ENCODE results near the gene FRMPD3.

FRMPD3 gene

GRCh38 chrX:107451731-107452130 lies 2.3 kb downstream of the FRMPD3 start:
- Histone ChIP-seq H2BK5ac (ENCODE audit: low read depth, low read length, poor library complexity) (no peak overlapping the region), H3K36me3 (ENCODE audit: control insufficient read depth in 1 of 2, insufficient read depth in 2 of 2, low read length in 2 of 2) (no peaks in the 10 kb centered on the region), H3K27ac (ENCODE audit: low read depth, low read length) (no peak overlapping the region), H3K4ac (ENCODE audit: low read depth, low read length) (no peak overlapping the region), H3K14ac (ENCODE audit: low read length) (no peak overlapping the region), H3K23ac (ENCODE audit: low read length) (no peak overlapping the region), H3K79me2 (ENCODE audit: control insufficient read depth, insufficient read depth, low read length, poor library complexity) (no peaks in the 10 kb centered on the region), H3K27me3 (ENCODE audit: insufficient read depth, low read length) (peaks cover 26% of the 10 kb centered on the region), H4K91ac (ENCODE audit: low read depth, low read length) (no peak overlapping the region), H3K9ac (ENCODE audit: low read length) (no peak overlapping the region), H3K9me3 (ENCODE audit: insufficient read depth, low read depth, low read length) (no peaks in the 10 kb centered on the region), H3K4me1 (ENCODE audit: control insufficient read depth in 1 of 2, insufficient read depth in 2 of 2, low read length in 2 of 2) (peaks cover 0 to 4% of the 10 kb centered on the region in 2 experiments), H2AFZ (ENCODE audit: insufficient read depth, low read length, poor library complexity) (no peak overlapping the region), H2AK5ac (ENCODE audit: low read length) (no peak overlapping the region), H3K79me1 (ENCODE audit: low read length) (no peaks in the 10 kb centered on the region), H3K4me3 (ENCODE audit: low read depth, low read length) (no peak overlapping the region), H3K18ac (ENCODE audit: low read length) (no peak overlapping the region), H4K12ac (ENCODE audit: low read depth, low read length) (no peak overlapping the region), H2BK120ac (ENCODE audit: insufficient read depth, low read length, poor library complexity) (no peak overlapping the region), H3K4me2 (ENCODE audit: low read length) (no peak overlapping the region), H2BK12ac (ENCODE audit: low read length) (no peak overlapping the region), H4K8ac (ENCODE audit: low read depth, low read length) (no peak overlapping the region)
- no CpG with 5 or more reads among the region's 11 CpGs for WGBS (ENCODE audit: extremely low coverage, insufficient coverage, insufficient read length)
- no peak for DNase-seq

GRCh38 chrX:107452581-107452980 lies 3.1 kb downstream of the FRMPD3 start:
- peaks cover 0 to 4% of the 10 kb centered on the region in 2 experiments for H3K4me1 ChIP-seq (ENCODE audit: control insufficient read depth in 1 of 2, insufficient read depth in 2 of 2, low read length in 2 of 2)
- no peak overlapping the region for H3K14ac ChIP-seq (ENCODE audit: low read length)
- H3K79me1 ChIP-seq (ENCODE audit: low read length) = no peaks in the 10 kb centered on the region
- H3K23ac ChIP-seq (ENCODE audit: low read length) = no peak overlapping the region
- no peak overlapping the region for H2AK5ac ChIP-seq (ENCODE audit: low read length)
- no peak overlapping the region for H4K12ac ChIP-seq (ENCODE audit: low read depth, low read length)
- no peaks in the 10 kb centered on the region for H3K9me3 ChIP-seq (ENCODE audit: insufficient read depth, low read depth, low read length)
- H3K36me3 ChIP-seq (ENCODE audit: control insufficient read depth in 1 of 2, insufficient read depth in 2 of 2, low read length in 2 of 2) = no peaks in the 10 kb centered on the region
- no peak overlapping the region for H3K18ac ChIP-seq (ENCODE audit: low read length)
- H4K8ac ChIP-seq (ENCODE audit: low read depth, low read length) = no peak overlapping the region
- no peak overlapping the region for H3K27ac ChIP-seq (ENCODE audit: low read depth, low read length)
- no peak overlapping the region for H3K4me2 ChIP-seq (ENCODE audit: low read length)
- H3K9ac ChIP-seq (ENCODE audit: low read length) = no peak overlapping the region
- no peak overlapping the region for H4K91ac ChIP-seq (ENCODE audit: low read depth, low read length)
- H2BK120ac ChIP-seq (ENCODE audit: insufficient read depth, low read length, poor library complexity) = no peak overlapping the region
- no CpG with 5 or more reads among the region's 6 CpGs for whole genome bisulfite sequencing (ENCODE audit: extremely low coverage, insufficient coverage, insufficient read length)
- no peak for DNase-seq
- H3K4me3 ChIP-seq (ENCODE audit: low read depth, low read length) = no peak overlapping the region
- H3K27me3 ChIP-seq (ENCODE audit: insufficient read depth, low read length) = peaks cover 26% of the 10 kb centered on the region
- no peak overlapping the region for H2AFZ ChIP-seq (ENCODE audit: insufficient read depth, low read length, poor library complexity)
- H3K4ac ChIP-seq (ENCODE audit: low read depth, low read length) = no peak overlapping the region
- no peak overlapping the region for H2BK5ac ChIP-seq (ENCODE audit: low read depth, low read length, poor library complexity)
- no peaks in the 10 kb centered on the region for H3K79me2 ChIP-seq (ENCODE audit: control insufficient read depth, insufficient read depth, low read length, poor library complexity)
- no peak overlapping the region for H2BK12ac ChIP-seq (ENCODE audit: low read length)

- Histone ChIP-seq H3K4me2 (ENCODE audit: low read length) (no peak overlapping the region), H4K8ac (ENCODE audit: low read depth, low read length) (no peak overlapping the region), H3K9ac (ENCODE audit: low read length) (no peak overlapping the region), H3K27me3 (ENCODE audit: insufficient read depth, low read length) (peaks cover 18% of the 10 kb centered on the region), H3K36me3 (ENCODE audit: control insufficient read depth in 1 of 2, insufficient read depth in 2 of 2, low read length in 2 of 2) (no peaks in the 10 kb centered on the region), H2AFZ (ENCODE audit: insufficient read depth, low read length, poor library complexity) (no peak overlapping the region), H4K12ac (ENCODE audit: low read depth, low read length) (no peak overlapping the region), H3K18ac (ENCODE audit: low read length) (no peak overlapping the region), H4K91ac (ENCODE audit: low read depth, low read length) (no peak overlapping the region), H3K14ac (ENCODE audit: low read length) (no peak overlapping the region), H2BK120ac (ENCODE audit: insufficient read depth, low read length, poor library complexity) (no peak overlapping the region), H3K23ac (ENCODE audit: low read length) (no peak overlapping the region), H3K79me1 (ENCODE audit: low read length) (no peaks in the 10 kb centered on the region), H3K9me3 (ENCODE audit: insufficient read depth, low read depth, low read length) (no peaks in the 10 kb centered on the region), H2BK5ac (ENCODE audit: low read depth, low read length, poor library complexity) (no peak overlapping the region), H2AK5ac (ENCODE audit: low read length) (no peak overlapping the region), H3K27ac (ENCODE audit: low read depth, low read length) (no peak overlapping the region), H3K79me2 (ENCODE audit: control insufficient read depth, insufficient read depth, low read length, poor library complexity) (no peaks in the 10 kb centered on the region), H3K4ac (ENCODE audit: low read depth, low read length) (no peak overlapping the region), H3K4me3 (ENCODE audit: low read depth, low read length) (no peak overlapping the region), H3K4me1 (ENCODE audit: control insufficient read depth in 1 of 2, insufficient read depth in 2 of 2, low read length in 2 of 2) (peaks cover 0 to 4% of the 10 kb centered on the region in 2 experiments), H2BK12ac (ENCODE audit: low read length) (no peak overlapping the region)
- DNase-seq = peak in 1 of 2 donors; percentile 17
Observed at GRCh38 chrX:107454302-107454701, 4.8 kb downstream of the FRMPD3 start.

GRCh38 chrX:107457289-107457688 lies 7.8 kb downstream of the FRMPD3 start:
- H2BK120ac ChIP-seq (ENCODE audit: insufficient read depth, low read length, poor library complexity) = no peak overlapping the region
- no peak overlapping the region for H3K4ac ChIP-seq (ENCODE audit: low read depth, low read length)
- no peaks in the 10 kb centered on the region for H3K27me3 ChIP-seq (ENCODE audit: insufficient read depth, low read length)
- DNase-seq = no peak
- H2BK12ac ChIP-seq (ENCODE audit: low read length) = no peak overlapping the region
- H3K79me2 ChIP-seq (ENCODE audit: control insufficient read depth, insufficient read depth, low read length, poor library complexity) = no peaks in the 10 kb centered on the region
- no peak overlapping the region for H3K4me2 ChIP-seq (ENCODE audit: low read length)
- H4K91ac ChIP-seq (ENCODE audit: low read depth, low read length) = no peak overlapping the region
- no peak overlapping the region for H3K14ac ChIP-seq (ENCODE audit: low read length)
- no peaks in the 10 kb centered on the region for H3K9me3 ChIP-seq (ENCODE audit: insufficient read depth, low read depth, low read length)
- H3K9ac ChIP-seq (ENCODE audit: low read length) = no peak overlapping the region
- H3K36me3 ChIP-seq (ENCODE audit: control insufficient read depth in 1 of 2, insufficient read depth in 2 of 2, low read length in 2 of 2) = no peaks in the 10 kb centered on the region
- no peak overlapping the region for H4K8ac ChIP-seq (ENCODE audit: low read depth, low read length)
- WGBS (ENCODE audit: extremely low coverage, insufficient coverage, insufficient read length) = no CpG with 5 or more reads among the region's 1 CpG
- no peak overlapping the region for H3K23ac ChIP-seq (ENCODE audit: low read length)
- H3K27ac ChIP-seq (ENCODE audit: low read depth, low read length) = no peak overlapping the region
- H2BK5ac ChIP-seq (ENCODE audit: low read depth, low read length, poor library complexity) = no peak overlapping the region
- no peak overlapping the region for H3K4me3 ChIP-seq (ENCODE audit: low read depth, low read length)
- H2AK5ac ChIP-seq (ENCODE audit: low read length) = no peak overlapping the region
- no peaks in the 10 kb centered on the region for H3K79me1 ChIP-seq (ENCODE audit: low read length)
- no peak overlapping the region for H3K18ac ChIP-seq (ENCODE audit: low read length)
- H4K12ac ChIP-seq (ENCODE audit: low read depth, low read length) = no peak overlapping the region
- no peak overlapping the region for H2AFZ ChIP-seq (ENCODE audit: insufficient read depth, low read length, poor library complexity)
- H3K4me1 ChIP-seq (ENCODE audit: control insufficient read depth in 1 of 2, insufficient read depth in 2 of 2, low read length in 2 of 2) = no peaks in the 10 kb centered on the region
